G401.6 (cell line): ENCODE measurements around the gene TCFL5.
A peak's percentile ranks its signal among the peaks of the same experiment; 100 is the strongest.

Source experiments
- FAIRE-seq: peaks from 2 replicates; lab custom pipeline; 2012; peaks lifted over from hg19 to GRCh38; lab: Jason Lieb, UNC

TCFL5 gene

DNA sequence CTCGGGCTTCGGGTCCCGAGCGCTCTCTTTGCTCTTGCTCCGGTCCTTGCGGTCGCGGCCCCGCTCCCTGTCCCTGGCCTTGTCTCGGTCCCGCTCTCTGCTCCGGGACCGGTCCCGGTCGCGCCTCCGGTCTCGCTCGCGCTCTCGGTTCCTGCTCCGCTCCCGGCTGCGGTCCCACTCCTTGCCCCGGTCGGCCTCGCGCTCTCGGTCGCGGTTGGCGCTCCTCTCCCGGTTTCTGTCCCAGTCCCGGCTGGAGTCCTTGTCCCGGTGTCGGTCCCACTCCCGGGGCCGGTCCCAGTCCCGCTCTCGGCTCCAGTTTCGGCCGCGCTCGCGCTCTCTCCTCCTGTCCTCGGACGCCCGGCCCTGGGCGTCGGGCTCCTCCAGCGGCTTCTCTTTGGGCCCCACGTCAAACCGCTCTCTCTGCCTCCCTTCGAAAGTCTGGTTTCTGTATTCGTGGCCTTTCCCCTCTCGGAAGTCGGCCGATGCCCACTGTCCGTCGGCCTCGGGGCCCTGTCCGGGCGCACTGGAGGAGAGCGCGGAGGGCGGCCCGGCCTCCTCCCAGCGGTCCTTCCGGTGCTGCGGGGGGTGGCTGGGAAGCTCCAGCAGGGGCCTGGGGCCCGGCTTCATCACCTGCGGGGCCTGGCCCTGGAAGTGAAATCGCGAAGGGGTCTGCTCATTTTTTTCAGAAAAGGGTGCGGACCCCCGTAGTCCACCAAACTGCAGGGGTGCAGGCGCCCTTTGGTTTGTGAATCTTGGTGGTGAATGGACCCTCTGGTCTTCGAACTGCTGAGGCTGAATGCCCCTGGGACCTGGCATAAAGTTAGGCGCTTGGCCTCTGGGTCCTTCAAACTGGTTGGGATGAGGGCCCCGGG is 17.9 kb upstream of the TCFL5 start:
- FAIRE-seq: no peak

DNA sequence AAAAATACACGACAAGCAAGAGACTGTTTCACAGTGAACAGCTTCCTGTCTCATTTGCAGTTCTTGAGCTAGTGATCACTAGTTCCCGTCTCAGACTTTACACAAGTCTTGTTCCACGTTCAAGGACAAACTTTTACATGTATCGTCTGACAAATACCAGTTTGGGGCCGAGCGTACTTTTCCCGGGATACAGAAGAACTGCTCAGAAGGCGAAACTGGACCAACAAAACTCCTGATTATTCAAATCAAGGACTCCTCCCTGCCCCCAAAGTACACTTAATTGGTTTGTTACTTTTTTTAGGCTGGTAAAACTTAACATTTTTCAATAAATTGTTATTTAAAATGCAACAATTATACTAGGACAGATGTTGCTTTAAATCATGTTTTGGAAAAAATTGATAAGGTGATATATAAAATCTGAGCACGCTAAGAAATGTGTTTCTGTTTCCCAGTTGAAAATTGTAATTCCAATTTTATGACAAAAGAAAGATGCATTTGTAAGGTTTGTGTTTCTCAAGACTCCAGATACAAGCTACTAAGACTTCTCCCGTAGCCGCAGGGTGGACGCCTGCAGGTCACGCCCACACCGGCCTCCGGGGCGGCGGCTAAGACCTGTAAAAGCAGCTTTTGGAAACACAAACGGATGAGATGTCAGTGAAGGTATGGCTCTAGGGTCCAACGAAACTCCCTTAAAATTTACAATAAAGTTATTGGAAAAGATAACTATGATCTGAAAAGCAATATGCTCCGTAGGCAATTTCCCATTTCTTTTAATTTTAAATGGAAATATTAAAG is 16.8 kb upstream of the TCFL5 start:
- FAIRE-seq: peak; percentile 67

DNA sequence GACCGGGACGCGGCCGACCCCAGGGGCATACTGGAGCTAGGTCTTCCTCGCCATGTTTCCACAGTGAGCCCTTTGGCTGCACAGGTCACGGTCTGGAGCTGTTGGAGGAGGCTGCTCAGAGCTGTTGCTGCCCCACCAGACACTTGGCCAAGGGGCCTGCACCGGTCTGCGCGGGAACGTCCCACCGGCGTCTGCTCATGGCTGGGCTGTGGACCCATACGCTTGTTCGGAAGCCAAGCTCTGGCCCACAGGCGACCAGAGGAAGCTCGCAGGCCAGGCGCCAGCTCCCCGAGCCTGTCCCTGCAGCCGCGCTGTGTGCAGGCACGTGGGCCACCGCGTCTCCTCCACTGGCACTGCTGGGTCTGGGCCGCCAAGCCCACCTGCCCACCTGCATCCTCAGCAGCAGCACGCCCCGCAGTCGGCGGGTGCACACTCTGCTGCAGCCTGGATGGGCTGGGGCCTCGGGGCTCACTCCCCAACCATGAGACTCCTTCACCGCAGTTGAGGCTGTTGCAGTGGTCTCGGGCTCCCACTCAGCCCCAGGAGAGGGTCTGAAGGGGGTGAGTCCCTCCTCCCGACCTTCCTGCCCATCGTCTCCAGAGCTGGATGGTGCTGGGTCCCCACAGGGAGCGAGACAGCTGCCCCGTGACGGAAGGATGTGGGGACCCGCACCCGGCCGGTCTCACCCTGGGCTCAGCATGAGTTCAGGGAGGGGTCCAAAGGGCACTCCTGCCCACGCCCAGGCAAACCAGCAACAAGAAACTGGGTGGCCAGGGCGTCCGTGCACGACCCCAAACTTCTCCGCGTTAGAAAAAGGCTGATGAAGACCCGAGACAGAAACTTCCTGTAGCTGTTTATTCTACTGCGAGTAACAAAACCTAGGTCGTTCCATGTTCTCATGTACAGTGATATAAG is 15.5 kb upstream of the TCFL5 start:
- FAIRE-seq: no peak

GRCh38 chr20:62876501-62876901 is 14.9 kb upstream of the TCFL5 start:
- FAIRE-seq: no peak

DNA sequence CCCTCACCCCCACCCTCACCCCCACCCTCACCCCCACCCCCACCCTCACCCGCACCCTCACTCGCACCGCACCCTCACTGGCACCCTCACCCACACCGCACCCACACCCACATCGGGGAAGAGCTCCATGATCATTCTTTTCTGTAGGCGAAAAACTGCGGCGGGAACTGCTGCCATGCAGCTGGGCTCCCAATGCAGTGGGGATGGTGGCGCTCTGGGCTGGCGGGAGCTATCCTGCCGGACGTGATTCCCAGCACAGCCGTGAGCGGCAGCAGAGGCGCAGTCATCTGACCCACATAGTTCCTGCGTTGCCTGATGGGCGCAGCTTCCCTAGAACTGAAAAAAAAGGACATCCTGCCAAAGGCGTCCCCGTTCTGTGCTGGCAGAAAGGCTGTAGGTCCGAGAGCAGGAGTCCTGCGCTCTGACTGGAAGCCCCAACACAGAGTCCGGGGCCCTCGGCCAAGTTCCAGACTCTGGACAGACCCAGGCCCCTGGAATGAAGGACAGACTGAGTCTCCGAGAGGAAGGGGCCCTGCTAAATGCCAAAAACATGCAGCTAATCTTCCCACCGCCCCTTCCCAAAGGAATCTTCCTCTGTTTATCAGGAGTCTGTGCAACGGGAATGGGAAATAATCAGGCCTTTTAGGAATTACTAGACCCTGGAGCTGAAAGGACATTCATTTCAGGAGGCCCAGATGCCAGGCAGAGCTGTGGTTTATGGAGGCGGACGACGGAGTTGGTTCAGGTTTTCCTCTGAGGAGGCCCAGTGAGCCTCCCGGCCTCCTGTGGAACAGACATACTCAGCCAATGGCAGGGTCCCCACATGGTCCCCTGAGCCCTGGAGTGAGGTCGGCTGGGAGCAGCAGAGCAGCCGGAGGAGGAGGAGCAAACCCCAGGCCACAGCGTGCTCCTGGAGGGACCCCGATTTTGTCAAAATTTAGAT is 14.1 kb upstream of the TCFL5 start:
- peak; percentile 84 for FAIRE-seq

DNA sequence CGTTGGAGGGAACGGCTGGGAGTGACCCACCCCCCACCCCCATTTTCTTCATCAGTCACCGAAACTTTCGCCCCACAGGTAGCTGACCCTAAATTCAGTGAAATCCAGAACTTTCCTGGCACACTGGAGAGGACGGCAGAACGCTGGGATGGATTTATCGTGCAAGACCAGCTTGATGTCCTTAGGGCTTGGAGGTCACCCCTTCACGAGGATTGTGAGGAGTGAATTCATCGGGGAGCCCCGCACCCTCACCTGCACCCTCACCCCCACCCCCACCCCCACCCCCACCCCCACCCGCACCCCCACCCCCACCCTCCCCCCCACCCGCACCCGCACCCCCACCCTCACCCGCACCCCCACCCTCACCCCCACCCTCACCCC is 13.3 kb upstream of the TCFL5 start:
- FAIRE-seq: no peak

DNA sequence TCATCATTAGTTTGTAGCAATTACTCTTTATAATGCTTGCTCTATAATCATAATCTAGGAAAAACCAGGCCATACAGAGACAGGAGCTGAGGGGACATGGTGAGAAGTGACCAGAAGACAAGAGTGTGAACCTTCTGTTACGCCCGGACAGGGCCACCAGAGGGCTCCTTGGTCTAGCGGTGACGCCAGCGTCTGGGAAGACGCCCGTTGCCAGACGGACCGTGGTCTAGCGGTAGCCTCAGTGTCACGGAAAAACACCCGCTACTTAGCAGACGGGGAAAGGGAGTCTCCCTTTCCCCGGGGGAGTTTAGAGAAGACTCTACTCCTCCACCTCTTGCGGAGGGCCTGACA is 12.0 kb upstream of the TCFL5 start:
- FAIRE-seq: peak; percentile 64

DNA sequence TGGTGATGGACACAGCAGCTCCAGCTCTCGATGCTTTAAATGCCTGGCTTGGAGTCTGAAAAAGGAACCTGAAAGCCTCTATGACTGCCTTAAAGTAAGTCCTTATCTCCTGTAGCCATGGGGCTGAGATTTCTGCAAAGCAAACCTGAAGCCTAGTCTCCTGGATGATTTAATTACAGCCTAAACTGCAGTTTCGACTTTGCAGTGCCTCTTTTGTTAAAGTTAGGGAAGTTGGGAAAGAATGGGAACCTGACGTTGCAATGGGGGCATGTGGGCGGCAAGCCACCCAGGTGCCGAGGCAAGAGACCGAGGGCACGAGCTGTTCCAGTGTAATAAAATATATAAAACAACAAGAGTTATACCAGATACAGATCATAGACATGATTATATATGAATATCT is 11.7 kb upstream of the TCFL5 start:
- FAIRE-seq: no peak

DNA sequence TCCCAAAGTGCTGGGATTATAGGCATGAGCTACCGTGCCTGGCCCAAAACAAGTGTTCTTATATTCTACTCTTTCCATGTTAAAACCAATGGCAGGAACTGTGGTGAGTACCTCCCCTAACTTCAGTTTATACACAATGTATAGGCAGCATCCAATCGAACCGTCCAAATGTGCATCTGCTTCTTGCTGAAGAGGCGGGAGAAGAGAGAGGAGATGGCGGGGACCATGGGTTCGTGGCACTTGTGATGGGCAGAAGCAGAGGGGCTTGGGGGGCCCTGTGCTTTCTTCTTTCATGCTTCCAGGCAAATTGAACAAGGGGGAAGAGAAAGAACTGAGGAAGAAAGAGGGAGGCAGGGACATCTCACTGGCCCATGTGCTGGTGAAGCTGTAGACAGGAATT is 11.2 kb upstream of the TCFL5 start:
- FAIRE-seq: no peak

- no peak for FAIRE-seq
Observed at GRCh38 chr20:62872184-62872847, 10.7 kb upstream of the TCFL5 start.

DNA sequence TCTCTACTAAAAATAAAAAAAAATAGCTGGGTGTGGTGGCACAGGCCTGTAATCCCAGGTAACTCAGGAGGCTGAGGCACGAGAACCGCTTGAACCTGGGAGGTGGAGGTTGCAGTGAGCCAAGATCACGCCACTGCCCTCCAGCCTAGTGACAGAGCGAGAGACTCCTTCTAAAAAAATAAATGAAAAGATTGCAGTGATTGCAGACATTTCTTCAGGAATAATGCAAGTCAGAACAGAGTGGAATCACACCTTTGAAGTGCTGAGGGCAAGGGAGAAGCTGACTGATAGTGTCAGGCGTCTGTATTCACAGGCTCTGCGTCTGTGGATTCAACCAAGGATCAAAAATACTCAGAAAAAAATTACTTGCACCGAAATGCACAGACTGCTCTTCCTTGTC is 2.6 kb upstream of the TCFL5 start:
- FAIRE-seq: no peak

DNA sequence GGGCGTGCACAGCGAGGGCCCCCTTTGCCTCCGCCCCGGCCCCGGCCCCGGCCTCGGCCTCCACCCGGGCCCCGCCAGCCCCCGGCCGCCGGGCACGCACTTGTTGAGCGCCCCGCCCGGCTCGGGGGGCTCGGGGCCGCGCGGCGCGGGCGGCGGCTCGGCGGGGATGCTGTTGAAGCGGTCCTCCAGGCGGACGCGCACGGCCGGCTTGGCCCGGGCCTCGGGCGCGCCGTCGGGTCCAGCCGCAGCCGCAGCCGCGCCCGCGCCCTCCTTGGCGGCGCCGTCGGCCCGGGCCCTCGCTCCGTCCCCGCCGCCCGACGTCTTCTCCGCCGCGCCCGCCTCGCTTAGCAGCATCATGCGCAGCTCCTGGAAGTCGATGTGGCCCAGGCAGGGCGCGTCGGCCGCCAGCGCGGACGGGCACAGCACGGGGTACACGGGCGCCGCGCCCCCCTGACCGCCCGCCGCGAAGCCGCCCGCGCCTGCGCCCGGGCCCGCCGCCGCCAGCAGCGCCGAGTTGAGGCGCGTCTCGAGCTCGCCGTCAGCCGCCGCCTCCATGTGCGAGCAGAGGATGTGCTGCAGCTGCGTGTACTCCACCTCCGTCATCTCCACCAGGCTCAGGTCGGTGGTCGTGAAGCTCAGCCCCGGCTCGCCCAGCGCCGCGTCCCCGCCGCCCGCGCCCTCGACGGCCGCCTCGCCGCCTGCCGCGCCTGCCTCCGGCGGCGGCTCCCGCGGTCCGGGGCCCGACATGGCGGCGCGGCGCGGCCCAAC is 514 bp downstream of the TCFL5 start:
- no peak for FAIRE-seq

DNA sequence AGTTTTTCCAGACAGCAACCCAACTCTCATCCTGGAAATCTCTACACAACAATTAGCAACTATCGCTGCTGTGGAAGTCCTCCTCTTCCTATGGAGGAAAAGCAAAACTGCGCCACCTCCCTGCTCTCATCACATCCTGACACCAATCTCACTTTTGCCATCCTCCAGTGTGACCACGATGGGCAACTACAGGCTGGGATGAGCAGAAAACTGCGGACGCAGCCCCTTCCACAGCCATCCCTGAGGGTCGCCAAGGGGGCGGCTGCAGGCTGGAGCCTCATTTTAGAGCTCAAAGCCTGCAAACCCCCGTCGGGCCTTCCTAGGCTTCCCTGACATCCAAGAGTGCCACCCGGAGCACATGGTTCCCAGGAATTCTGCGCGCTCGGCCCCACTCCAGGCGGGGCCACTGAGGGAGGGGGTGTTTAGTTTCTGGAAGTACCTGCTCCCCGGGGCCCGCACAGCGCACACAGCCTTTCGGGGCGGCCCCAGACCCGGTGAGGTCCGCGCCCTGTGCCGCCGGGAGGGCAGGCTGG is 1.2 kb downstream of the TCFL5 start:
- no peak for FAIRE-seq

- FAIRE-seq: no peak
Observed at GRCh38 chr20:62859721-62860120, 1.9 kb downstream of the TCFL5 start.

GRCh38 chr20:62858058-62858830 is 3.4 kb downstream of the TCFL5 start:
- no peak for FAIRE-seq

GRCh38 chr20:62856931-62857619 is 4.5 kb downstream of the TCFL5 start:
- no peak for FAIRE-seq

GRCh38 chr20:62855120-62855519 is 6.5 kb downstream of the TCFL5 start:
- FAIRE-seq: no peak

DNA sequence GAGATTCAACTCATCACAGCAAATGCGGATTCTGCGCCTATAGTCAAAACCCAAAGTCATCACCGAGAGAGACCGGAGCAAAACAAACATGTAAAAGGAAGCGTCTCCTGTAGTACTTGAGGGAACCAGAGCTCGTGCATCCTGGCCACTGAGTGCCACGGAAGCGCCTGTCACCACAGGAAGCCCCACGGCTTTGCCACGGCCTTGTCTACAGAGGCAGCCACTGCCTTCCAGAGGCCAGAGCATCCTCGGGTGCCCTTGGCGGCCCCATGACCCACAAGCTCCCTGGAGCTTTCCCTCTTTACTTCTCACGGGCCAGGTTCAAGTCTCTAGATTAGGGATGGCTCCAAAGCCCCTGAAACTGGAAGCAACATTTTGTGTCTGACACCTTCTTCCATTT is 7.5 kb downstream of the TCFL5 start:
- FAIRE-seq: no peak
